ENCODE data around the gene RBM10. TPM values are rescaled to one million over a fixed set of nuclear protein-coding genes. Genes with fewer than 3 reads are reported as not detected.

Gene RBM10
- total RNA-seq, 4 donors from 2014 or later, result 25.2 to 33.1 (median 29.2) TPM

- no peak overlapping the region for H3K4me3 ChIP-seq
- TF ChIP-seq POLR2A (IDR thresholded peaks at IDR 0.05), result no peak
- TF ChIP-seq POLR2AphosphoS5 (IDR thresholded peaks at IDR 0.05), result no peak
- TF ChIP-seq CTCF (IDR thresholded peaks at IDR 0.05), result no peak
- TF ChIP-seq EP300 (IDR thresholded peaks at IDR 0.05), result no peak
- H3K9me3 ChIP-seq, result no peaks in the 10 kb centered on the region
- no peak for ATAC-seq
- no peaks in the 10 kb centered on the region for H3K27me3 ChIP-seq
- H3K27ac ChIP-seq, result no peak overlapping the region
- H3K4me1 ChIP-seq, result peaks cover 0 to 28% (median 11%) of the 10 kb centered on the region in 3 donors
- peaks cover 0 to 57% of the 10 kb centered on the region in 2 donors for H3K36me3 ChIP-seq
- whole genome bisulfite sequencing, 2 donors (ENCODE audit: low coverage in 1 of 2), result 100% methylated on average over 2 to 4 of the region's 13 CpGs
Measured at GRCh38 chrX:47223476-47224250, 78.6 kb downstream of the RBM10 start.

GRCh38 chrX:47224266-47224895 lies 79.4 kb downstream of the RBM10 start:
- WGBS, 2 donors (ENCODE audit: low coverage in 1 of 2), result 80% methylated on average over 1 of the region's 17 CpGs; no CpG with 5 or more reads in 1 of the 2 donors
- Histone ChIP-seq H3K4me3 (no peak overlapping the region), H3K9me3 (no peaks in the 10 kb centered on the region), H3K36me3 (peaks cover 0 to 64% of the 10 kb centered on the region in 2 donors), H3K27ac (no peak overlapping the region), H3K4me1 (peaks cover 0 to 27% (median 11%) of the 10 kb centered on the region in 3 donors), H3K27me3 (no peaks in the 10 kb centered on the region)
- no peak for ATAC-seq
- TF ChIP-seq CTCF (IDR thresholded peaks at IDR 0.05) (no peak), POLR2AphosphoS5 (IDR thresholded peaks at IDR 0.05) (no peak), POLR2A (IDR thresholded peaks at IDR 0.05) (no peak), EP300 (IDR thresholded peaks at IDR 0.05) (no peak)

- no peak for ATAC-seq
- H3K4me1 ChIP-seq, result peaks cover 0 to 22% (median 8%) of the 10 kb centered on the region in 3 donors
- TF ChIP-seq POLR2A (IDR thresholded peaks at IDR 0.05) (no peak), EP300 (IDR thresholded peaks at IDR 0.05) (no peak), POLR2AphosphoS5 (IDR thresholded peaks at IDR 0.05) (no peak), CTCF (IDR thresholded peaks at IDR 0.05) (no peak)
- H3K4me3 ChIP-seq, result no peak overlapping the region
- H3K27ac ChIP-seq, result no peak overlapping the region
- H3K9me3 ChIP-seq, result no peaks in the 10 kb centered on the region
- H3K36me3 ChIP-seq, result peaks cover 0 to 69% of the 10 kb centered on the region in 2 donors
- 100% methylated on average over 1 of the region's 4 CpGs; no CpG with 5 or more reads in 1 of the 2 donors for WGBS, 2 donors (ENCODE audit: low coverage in 1 of 2)
- H3K27me3 ChIP-seq, result no peaks in the 10 kb centered on the region
Measured at GRCh38 chrX:47224896-47225290, 79.9 kb downstream of the RBM10 start.

- ATAC-seq, result no peak
- no peaks in the 10 kb centered on the region for H3K9me3 ChIP-seq
- peaks cover 0 to 10% (median 0%) of the 10 kb centered on the region in 3 donors for H3K4me1 ChIP-seq
- TF ChIP-seq POLR2AphosphoS5 (IDR thresholded peaks at IDR 0.05) (no peak), POLR2A (IDR thresholded peaks at IDR 0.05) (no peak), EP300 (IDR thresholded peaks at IDR 0.05) (no peak), CTCF (IDR thresholded peaks at IDR 0.05) (no peak)
- H3K27ac ChIP-seq, result no peak overlapping the region
- no peak overlapping the region for H3K4me3 ChIP-seq
- 100% methylated on average over 1 of the region's 6 CpGs; no CpG with 5 or more reads in 1 of the 2 donors for WGBS, 2 donors (ENCODE audit: low coverage in 1 of 2)
- H3K36me3 ChIP-seq, result peaks cover 0 to 71% of the 10 kb centered on the region in 2 donors
- H3K27me3 ChIP-seq, result no peaks in the 10 kb centered on the region
Measured at GRCh38 chrX:47226071-47226470, 81.0 kb downstream of the RBM10 start.

Measured in gastroesophageal sphincter (tissue), 4 donors.